Common myeloid progenitor, CD34-positive (primary cell): Measurements from ENCODE around the gene SLIRP.

Source experiments
- CTCF ChIA-PET: fragments of 350-600 bp; sonication (Branson Sonifier 250); formaldehyde crosslinking; loops from one replicate; lab custom pipeline; 2021; ENCODE audit warnings: antibody characterized with exemption; lab: Charles Lee
- POLR2A ChIA-PET: fragments of 350-600 bp; sonication (Branson Sonifier 250); formaldehyde crosslinking; loops from one replicate; lab custom pipeline; 2021; ENCODE audit warnings: antibody characterized with exemption; lab: Charles Lee
- DNase-seq, 3 donors: peaks; one replicate each; pipeline versions ENCODE4 v3.0.0 to v3.0.0-alpha.2; 2013
- H3K27ac ChIP-seq, 2 experiments: 1 replicate in 1 of 2; 2 replicates in 1 of 2; pipeline ENCODE4 v1.7.0; 2013; ENCODE audit warnings: inconsistent platforms in 2 of 2, low read length in 2 of 2, mild to moderate bottlenecking in 2 of 2, low read depth in 1 of 2, moderate library complexity in 1 of 2; ENCODE audit not compliant: severe bottlenecking in 2 of 2, insufficient read depth in 1 of 2, poor library complexity in 1 of 2
- H3K27me3 ChIP-seq, 5 experiments: replicated peaks in 2 of 5; 1 replicate in 3 of 5; 2 replicates in 2 of 5; pipeline versions ENCODE4 v1.6.1 to v1.7.0; 2013; ENCODE audit warnings: low read length in 4 of 5, mild to moderate bottlenecking in 2 of 5, moderate library complexity in 2 of 5, inconsistent platforms in 1 of 5; ENCODE audit not compliant: insufficient read depth in 5 of 5, control insufficient read depth in 4 of 5
- H3K36me3 ChIP-seq, 4 experiments: 1 replicate in 2 of 4; 2 replicates in 2 of 4; pipeline versions ENCODE4 v1.6.1 to v1.7.0; 2013; ENCODE audit warnings: low read length in 3 of 4, control low read depth in 1 of 4, mild to moderate bottlenecking in 1 of 4; ENCODE audit not compliant: control insufficient read depth in 4 of 4, insufficient read depth in 4 of 4
- H3K4me1 ChIP-seq, 4 experiments: 1 replicate in 3 of 4; 2 replicates in 1 of 4; pipeline versions ENCODE4 v1.6.1 to v1.7.1; 2013; ENCODE audit warnings: low read length in 3 of 4, mild to moderate bottlenecking in 3 of 4, control low read depth in 1 of 4, inconsistent platforms in 1 of 4, moderate library complexity in 1 of 4; ENCODE audit not compliant: control insufficient read depth in 4 of 4, insufficient read depth in 4 of 4; ENCODE audit errors: control extremely low read depth in 1 of 4
- H3K4me3 ChIP-seq, 7 experiments: 1 replicate in 4 of 7; 2 replicates in 3 of 7; pipeline versions ENCODE4 v1.5.1 to v1.7.0; 2013; ENCODE audit warnings: mild to moderate bottlenecking in 7 of 7, low read length in 6 of 7, moderate library complexity in 6 of 7, inconsistent platforms in 2 of 7, low read depth in 2 of 7, control low read depth in 1 of 7; ENCODE audit not compliant: insufficient read depth in 4 of 7, control insufficient read depth in 1 of 7; ENCODE audit errors: extremely low read depth in 1 of 7
- H3K9me3 ChIP-seq, 5 experiments: 1 replicate in 4 of 5; 2 replicates in 1 of 5; pipeline versions ENCODE4 v1.6.1 to v1.7.1; 2013; ENCODE audit warnings: low read length in 4 of 5, mild to moderate bottlenecking in 2 of 5, inconsistent platforms in 1 of 5, low read depth in 1 of 5, moderate library complexity in 1 of 5; ENCODE audit not compliant: control insufficient read depth in 4 of 5, insufficient read depth in 2 of 5; ENCODE audit errors: control extremely low read depth in 1 of 5
- WGBS: methylation state at CpG from one replicate; pipeline ENCODE4 v1.1.5; 2013; ENCODE audit not compliant: insufficient coverage; 5-methylcytosine and 5-hydroxymethylcytosine counted together

The SLIRP gene

DNA sequence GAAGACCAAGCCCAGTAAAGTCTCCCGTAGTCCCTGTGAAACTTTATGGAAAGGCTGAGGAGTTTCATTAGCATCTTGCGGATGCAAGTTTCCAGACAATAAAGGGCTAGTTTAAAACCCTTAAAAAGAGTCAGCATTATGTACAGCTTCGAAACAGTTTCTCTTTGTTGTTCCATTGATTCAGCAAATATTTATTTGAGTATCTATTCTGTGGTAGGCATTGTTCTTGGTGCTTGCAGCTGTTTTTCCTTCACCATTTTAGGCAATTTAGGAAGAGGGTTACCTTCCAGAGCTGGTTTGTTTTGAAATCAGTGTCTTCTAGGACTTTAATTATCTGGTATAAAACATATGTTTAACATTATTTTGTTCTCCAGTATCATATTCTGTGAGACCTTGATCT, 1.5 kb downstream of the SLIRP start:
- CTCF ChIA-PET = interaction anchor here (0.6 to 0.7 kb wide), 3 partner anchors 33 to 250 kb away, joined by 3 to 4 read pairs (median 3); no protein-coding TSS in a partner anchor
- Histone ChIP-seq H3K36me3 (peaks cover 9 to 41% (median 24%) of the 10 kb centered on the region in 4 experiments), H3K4me3 (peak overlapping the region in 3 of 7 experiments; percentile 91 to 100 (median 100)), H3K27me3 (no peaks in the 10 kb centered on the region), H3K9me3 (no peaks in the 10 kb centered on the region), H3K27ac (no peak overlapping the region), H3K4me1 (peaks cover 15 to 28% (median 20%) of the 10 kb centered on the region in 4 experiments)
- POLR2A ChIA-PET = no interaction called here
- WGBS = 91% methylated on average over 2 of the region's 3 CpGs
- DNase-seq = no peak

DNA sequence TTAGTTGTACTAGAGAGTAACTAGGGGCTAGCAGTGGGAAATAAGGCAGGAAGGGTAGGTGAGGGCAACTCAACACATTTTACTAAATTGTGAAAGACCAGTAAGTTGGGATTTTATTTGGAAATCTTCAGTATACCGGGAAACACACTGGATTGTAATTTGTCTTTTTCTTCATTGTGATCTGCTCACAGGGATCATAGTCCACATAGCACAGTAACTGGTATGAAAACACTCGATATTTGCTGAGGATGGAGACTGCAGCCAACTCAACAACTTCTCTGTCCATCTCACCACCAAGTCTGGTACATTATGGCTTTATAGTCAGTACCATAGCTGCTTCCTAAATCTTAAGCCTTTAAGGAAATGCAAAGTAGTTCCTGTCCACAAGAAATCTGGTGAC, 2.5 kb downstream of the SLIRP start:
- 100% methylated on average over 2 of the region's 2 CpGs for WGBS
- Histone ChIP-seq H3K36me3 (peaks cover 8 to 44% (median 29%) of the 10 kb centered on the region in 4 experiments), H3K27ac (no peak overlapping the region), H3K9me3 (no peaks in the 10 kb centered on the region), H3K4me1 (peaks cover 15 to 28% (median 20%) of the 10 kb centered on the region in 4 experiments), H3K4me3 (no peak overlapping the region), H3K27me3 (no peaks in the 10 kb centered on the region)
- ChIA-PET POLR2A (no interaction called here), CTCF (no interaction called here)
- DNase-seq = no peak

DNA sequence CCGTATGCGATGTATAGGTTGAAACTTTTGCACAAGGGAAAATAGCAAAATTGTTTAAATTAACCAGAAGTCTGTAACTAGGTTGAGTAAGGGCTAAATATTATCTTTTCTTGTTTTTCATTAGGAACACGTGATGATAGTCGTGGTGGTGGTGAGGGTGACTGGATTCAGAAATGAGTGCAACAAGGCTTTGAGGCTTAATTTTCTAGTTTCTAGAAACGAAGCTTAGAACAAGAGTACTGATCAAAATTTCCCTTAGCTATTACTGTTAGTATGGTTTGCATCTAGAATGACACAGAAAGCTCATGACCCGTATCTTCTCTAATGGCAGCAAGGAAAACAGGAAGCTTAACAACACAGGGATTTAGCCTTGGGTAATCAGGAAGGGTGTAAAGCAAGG, 7.0 kb downstream of the SLIRP start:
- Histone ChIP-seq H3K9me3 (no peaks in the 10 kb centered on the region), H3K27me3 (no peaks in the 10 kb centered on the region), H3K36me3 (peaks cover 11 to 82% (median 56%) of the 10 kb centered on the region in 4 experiments), H3K4me3 (no peak overlapping the region), H3K4me1 (no peaks in the 10 kb centered on the region), H3K27ac (no peak overlapping the region)
- no peak for DNase-seq
- ChIA-PET POLR2A (no interaction called here), CTCF (no interaction called here)
- 94% methylated on average over 5 of the region's 6 CpGs for WGBS

DNA sequence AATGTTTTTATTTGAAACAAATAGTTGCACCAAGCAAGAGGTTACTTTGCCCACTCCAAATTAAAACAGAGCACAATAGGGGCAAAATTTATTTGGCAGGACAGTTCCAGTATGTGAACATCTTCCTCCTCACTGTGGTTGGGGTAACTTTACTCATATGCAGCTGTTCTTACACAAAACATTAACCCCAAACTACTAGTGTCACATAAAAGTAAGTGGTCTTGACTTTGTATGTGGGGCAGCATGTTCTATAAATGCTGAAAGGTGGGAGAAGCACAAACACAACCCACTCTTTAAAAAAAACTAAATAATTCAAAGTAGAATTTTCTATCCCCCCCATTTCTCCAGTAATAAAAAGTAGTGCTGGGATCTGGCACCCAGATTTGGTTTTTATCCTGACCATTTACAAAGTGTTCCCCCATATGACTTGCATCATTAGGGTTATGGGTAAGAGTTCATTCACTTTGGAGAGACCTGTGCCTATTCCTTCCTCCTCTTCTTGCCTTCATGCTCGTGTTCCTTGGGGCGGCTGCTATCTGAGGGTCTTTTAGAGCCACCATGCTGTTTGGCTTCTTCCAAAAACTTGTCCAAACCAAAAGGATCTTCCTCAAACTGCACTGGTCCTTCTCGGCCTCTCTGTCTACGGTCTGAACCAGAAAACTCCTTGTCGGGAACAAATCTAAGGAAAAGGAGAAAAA, 9.9 kb downstream of the SLIRP start:
- Histone ChIP-seq H3K27me3 (no peaks in the 10 kb centered on the region), H3K27ac (no peak overlapping the region), H3K36me3 (peaks cover 17 to 87% (median 57%) of the 10 kb centered on the region in 4 experiments), H3K9me3 (no peaks in the 10 kb centered on the region), H3K4me1 (no peaks in the 10 kb centered on the region), H3K4me3 (no peak overlapping the region)
- 90% methylated on average over 5 of the region's 5 CpGs for WGBS
- ChIA-PET CTCF (interaction anchor here (0.6 to 1.4 kb wide), 2 partner anchors 11 to 571 kb away, joined by 3 to 4 read pairs; no protein-coding TSS in a partner anchor), POLR2A (no interaction called here)
- DNase-seq = no peak

DNA sequence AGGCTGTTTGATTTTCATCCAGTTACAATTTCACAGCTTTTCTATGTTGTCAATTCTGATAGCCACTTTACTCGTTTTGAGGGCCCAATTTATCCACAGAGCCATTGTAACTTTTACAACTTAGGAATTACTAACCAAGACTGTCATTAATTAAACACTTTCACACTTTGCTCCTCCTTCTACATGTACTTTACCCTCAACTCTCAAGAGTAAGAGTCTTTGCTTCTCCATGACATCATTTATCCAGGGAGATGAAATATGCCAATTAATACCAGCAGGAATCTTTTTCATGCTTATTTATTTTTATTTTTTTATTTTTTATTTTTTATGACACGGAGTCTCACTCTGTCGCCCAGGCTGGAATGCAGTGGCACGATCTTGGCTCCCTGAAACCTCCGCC, 13.5 kb downstream of the SLIRP start:
- no peak for DNase-seq
- WGBS = 93% methylated on average over 1 of the region's 5 CpGs
- no peaks in the 10 kb centered on the region for H3K27me3 ChIP-seq
- no peak overlapping the region for H3K27ac ChIP-seq
- H3K36me3 ChIP-seq = peaks cover 25 to 87% (median 62%) of the 10 kb centered on the region in 4 experiments
- H3K4me3 ChIP-seq = no peak overlapping the region
- H3K4me1 ChIP-seq = no peaks in the 10 kb centered on the region
- ChIA-PET CTCF (no interaction called here), POLR2A (no interaction called here)
- H3K9me3 ChIP-seq = no peaks in the 10 kb centered on the region

DNA sequence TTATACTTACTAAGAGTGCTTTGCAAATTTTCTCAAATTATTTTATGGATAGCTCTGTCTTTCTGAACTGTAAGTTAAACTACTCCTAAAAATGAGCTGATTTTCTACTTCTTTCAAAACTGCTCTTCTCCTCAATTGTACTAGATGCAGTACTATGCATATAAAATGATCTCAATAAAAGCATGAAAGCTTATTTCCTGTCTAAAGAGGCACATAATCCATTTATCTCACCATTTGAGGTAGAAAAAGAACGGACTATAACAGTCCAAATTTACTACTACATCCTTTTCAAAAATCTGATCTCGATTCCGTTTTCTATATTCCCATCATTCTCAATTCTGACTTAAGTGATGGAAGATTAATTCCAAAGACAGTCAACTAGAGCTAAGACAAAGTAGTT, 14.4 kb downstream of the SLIRP start:
- Histone ChIP-seq H3K27me3 (no peaks in the 10 kb centered on the region), H3K36me3 (peaks cover 25 to 88% (median 68%) of the 10 kb centered on the region in 4 experiments), H3K9me3 (no peaks in the 10 kb centered on the region), H3K4me1 (no peaks in the 10 kb centered on the region), H3K27ac (no peak overlapping the region), H3K4me3 (no peak overlapping the region)
- DNase-seq = no peak
- POLR2A ChIA-PET = no interaction called here
- no CpG with 5 or more reads among the region's 3 CpGs for WGBS
- CTCF ChIA-PET = interaction anchor here (0.5 to 0.9 kb wide), 2 partner anchors 13 to 161 kb away, joined by 3 read pairs; no protein-coding TSS in a partner anchor

DNA sequence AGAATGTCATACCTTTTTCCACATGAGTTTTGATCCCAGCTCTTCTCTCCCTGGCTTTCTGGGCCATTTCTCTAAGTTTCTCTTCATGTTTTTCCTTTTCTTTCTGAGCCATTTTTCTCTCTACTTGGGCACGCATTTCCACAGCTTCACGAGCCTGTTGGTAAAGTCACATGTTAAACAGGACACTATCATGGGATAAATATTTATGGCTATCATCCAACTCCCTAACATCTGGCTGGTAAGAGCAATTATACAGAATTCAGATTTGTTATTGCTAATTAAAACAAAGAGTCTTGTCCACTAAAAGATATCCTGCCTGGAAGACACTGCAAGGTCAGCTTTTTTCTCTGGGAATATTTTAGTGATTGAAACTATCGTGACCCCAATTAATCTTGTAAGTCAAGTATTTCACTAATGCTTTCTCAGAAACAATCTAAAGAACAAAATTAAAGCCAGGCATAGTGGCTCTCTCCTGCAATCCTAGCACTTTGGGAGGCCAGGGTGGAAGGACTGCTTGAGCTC, 23.1 kb downstream of the SLIRP start:
- peaks cover 22 to 92% (median 63%) of the 10 kb centered on the region in 4 experiments for H3K36me3 ChIP-seq
- ChIA-PET POLR2A (no interaction called here), CTCF (no interaction called here)
- no peaks in the 10 kb centered on the region for H3K4me1 ChIP-seq
- no peak for DNase-seq
- no peaks in the 10 kb centered on the region for H3K9me3 ChIP-seq
- no peaks in the 10 kb centered on the region for H3K27me3 ChIP-seq
- no peak overlapping the region for H3K4me3 ChIP-seq
- no peak overlapping the region for H3K27ac ChIP-seq
- WGBS = no CpG with 5 or more reads among the region's 3 CpGs
